ENCODE data around the gene PDZD2.

DNA sequence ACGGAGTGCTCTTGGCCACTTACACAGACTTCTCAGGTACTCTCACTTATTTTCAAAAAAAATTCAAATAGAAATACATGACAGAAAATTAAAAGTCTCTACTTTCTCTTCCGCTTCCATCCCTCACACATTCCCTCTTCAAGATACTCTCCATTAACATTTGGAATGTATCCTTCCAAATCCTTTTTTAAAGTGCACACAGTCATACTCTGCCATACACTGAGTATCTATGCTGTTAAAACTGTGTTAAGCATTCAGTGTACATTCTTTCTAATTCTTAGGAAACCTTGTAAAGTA is 519.7 kb downstream of the PDZD2 start:
- TF ChIP-seq, protein P1, sequence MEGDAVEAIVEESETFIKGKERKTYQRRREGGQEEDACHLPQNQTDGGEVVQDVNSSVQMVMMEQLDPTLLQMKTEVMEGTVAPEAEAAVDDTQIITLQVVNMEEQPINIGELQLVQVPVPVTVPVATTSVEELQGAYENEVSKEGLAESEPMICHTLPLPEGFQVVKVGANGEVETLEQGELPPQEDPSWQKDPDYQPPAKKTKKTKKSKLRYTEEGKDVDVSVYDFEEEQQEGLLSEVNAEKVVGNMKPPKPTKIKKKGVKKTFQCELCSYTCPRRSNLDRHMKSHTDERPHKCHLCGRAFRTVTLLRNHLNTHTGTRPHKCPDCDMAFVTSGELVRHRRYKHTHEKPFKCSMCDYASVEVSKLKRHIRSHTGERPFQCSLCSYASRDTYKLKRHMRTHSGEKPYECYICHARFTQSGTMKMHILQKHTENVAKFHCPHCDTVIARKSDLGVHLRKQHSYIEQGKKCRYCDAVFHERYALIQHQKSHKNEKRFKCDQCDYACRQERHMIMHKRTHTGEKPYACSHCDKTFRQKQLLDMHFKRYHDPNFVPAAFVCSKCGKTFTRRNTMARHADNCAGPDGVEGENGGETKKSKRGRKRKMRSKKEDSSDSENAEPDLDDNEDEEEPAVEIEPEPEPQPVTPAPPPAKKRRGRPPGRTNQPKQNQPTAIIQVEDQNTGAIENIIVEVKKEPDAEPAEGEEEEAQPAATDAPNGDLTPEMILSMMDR (conservative IDR thresholded peaks at IDR 0.05 in 1 of 2, IDR thresholded peaks at IDR 0.05 in 1 of 2; ENCODE audit: extremely low read depth in 1 of 2, insufficient read depth in 1 of 2, low read depth in 1 of 2, low read length in 2 of 2), result no peak
- no peak for TF ChIP-seq EZH2 (IDR thresholded peaks at IDR 0.05; ENCODE audit: borderline replicate concordance, low read length)

Data from mammary epithelial cell (primary cell).